Measurements from ENCODE around the gene DNASE1L2. TPM values are rescaled to one million over a fixed set of nuclear protein-coding genes. Genes with fewer than 3 reads are reported as not detected.

DNASE1L2 gene
- total RNA-seq, 1 experiment from 2014 or later = 1.9 TPM

GRCh38 chr16:2209258-2210008 is 26.8 kb upstream of the DNASE1L2 start:
- peaks cover 52% of the 10 kb centered on the region for H3K79me2 ChIP-seq (ENCODE audit: insufficient read depth, low read length)
- no peak overlapping the region for H3K27ac ChIP-seq (ENCODE audit: low read depth, low read length)
- DNase-seq (ENCODE audit: low read depth, low spot score) (no peak), ATAC-seq (no peak)
- H3K27me3 ChIP-seq (ENCODE audit: insufficient read depth, low read length) = no peaks in the 10 kb centered on the region
- no peak overlapping the region for H3K9ac ChIP-seq (ENCODE audit: low read length)
- H3K4me1 ChIP-seq (ENCODE audit: control insufficient read depth in 1 of 2, insufficient read depth in 2 of 2, low read length in 2 of 2) = peaks cover 20 to 43% of the 10 kb centered on the region in 2 experiments
- peaks cover 4 to 33% of the 10 kb centered on the region in 2 experiments; a peak in 3 of 4 replicates for H3K36me3 ChIP-seq (ENCODE audit: control insufficient read depth in 1 of 2, insufficient read depth in 2 of 2, low read length in 2 of 2)
- RAD21 ChIA-PET (ENCODE audit: low non-redundant PET in 1 of 2, low total read pairs in 2 of 2, uncharacterized antibody in 2 of 2, unreplicated experiment in 2 of 2) = no interaction called here
- no TSS peak for BruUV-seq (replicated peaks)
- no peak overlapping the region for H2AFZ ChIP-seq (ENCODE audit: low read depth, low read length, poor library complexity, severe bottlenecking)
- H3K4me3 ChIP-seq (replicated peaks in 1 of 2; ENCODE audit: low read depth in 1 of 2, low read length in 2 of 2) = no peak overlapping the region
- H4K20me1 ChIP-seq (ENCODE audit: insufficient read depth) = peaks cover 9% of the 10 kb centered on the region; the same call in 1 of the 2 replicates
- CTCF ChIA-PET = no interaction called here
- TF ChIP-seq TCF7L2 (IDR thresholded peaks at IDR 0.05; ENCODE audit: borderline replicate concordance, extremely low read depth, insufficient read depth, insufficient read length) (no peak), FOSL1 (IDR thresholded peaks at IDR 0.05; ENCODE audit: low read depth) (no peak), ELF1 (IDR thresholded peaks at IDR 0.05; ENCODE audit: borderline replicate concordance, low read depth) (no peak), MAX (IDR thresholded peaks at IDR 0.05) (no peak), REST (IDR thresholded peaks at IDR 0.05; ENCODE audit: low read depth) (no peak), CTCF (IDR thresholded peaks at IDR 0.05 in 2 of 3, conservative IDR thresholded peaks at IDR 0.05 in 1 of 3; ENCODE audit: borderline replicate concordance in 1 of 3, insufficient read depth in 1 of 3, low read depth in 2 of 3, low read length in 2 of 3) (no peak)
- no peak overlapping the region for H3K4me2 ChIP-seq (ENCODE audit: low read length)
- POLR2A ChIA-PET = no interaction called here
- no peaks in the 10 kb centered on the region for H3K9me3 ChIP-seq (ENCODE audit: control insufficient read depth in 1 of 2, insufficient read depth in 1 of 2, low read depth in 1 of 2, low read length in 2 of 2)
- no peaks in the 10 kb centered on the region for H3K9me2 ChIP-seq (ENCODE audit: insufficient read depth)
- intact Hi-C loops (cut with micrococcal nuclease) = no loop called here

Data from HCT116 (cell line).